Testis (tissue), 3 donors: ENCODE data around the gene SLMAP. TPM values are rescaled to one million over a fixed set of nuclear protein-coding genes. Genes with fewer than 3 reads are reported as not detected.
A peak's percentile ranks its signal among the peaks of the same experiment; 100 is the strongest.

ENCODE experiments used
- DNase-seq: peaks from one replicate; pipeline ENCODE4 v3.0.0-alpha.2; 2019
- H3K27ac ChIP-seq, 2 donors: fragments of 200-600 bp; sonication (generic); one replicate each; pipeline ENCODE4 v1.5.1; 2019
- H3K27me3 ChIP-seq: fragments of 200-600 bp; sonication (generic); one replicate; pipeline ENCODE4 v1.5.1; 2019
- H3K36me3 ChIP-seq: fragments of 200-600 bp; sonication (generic); one replicate; pipeline ENCODE4 v1.5.1; 2017; ENCODE audit warnings: low read depth; ENCODE audit errors: missing control alignments
- H3K4me1 ChIP-seq: fragments of 200-600 bp; sonication (generic); one replicate; pipeline ENCODE4 v1.5.1; 2019
- H3K4me3 ChIP-seq, 2 donors: fragments of 200-600 bp; sonication (generic); one replicate each; pipeline ENCODE4 v1.5.1; 2017 to 2019
- H3K9me3 ChIP-seq: fragments of 200-600 bp; sonication (generic); one replicate; pipeline ENCODE4 v1.5.1; 2017
- CTCF ChIP-seq, 3 experiments: fragments of 450-650 bp in 2 of 3; fragments of 200-600 bp in 1 of 3; sonication (generic) in 1 of 3; IDR thresholded peaks; one replicate each; pipeline ENCODE4 v1.5.1; 2016 to 2019; ENCODE audit warnings: antibody characterized with exemption in 3 of 3, mild to moderate bottlenecking in 2 of 3, moderate library complexity in 1 of 3
- POLR2A ChIP-seq: fragments of 450-650 bp; IDR thresholded peaks from one replicate; pipeline ENCODE4 v1.6.1; 2017; ENCODE audit warnings: antibody characterized with exemption, mild to moderate bottlenecking, moderate library complexity
- WGBS, 2 donors: methylation state at CpG; one replicate each; pipeline ENCODE4 v1.1.5; 2018; 5-methylcytosine and 5-hydroxymethylcytosine counted together
- intact Hi-C: fragments of 100-400 bp; cut with DNase I; formaldehyde crosslinking; loops from one replicate; pipeline ENCODE4 v1.15.1; 2023; ENCODE audit warnings: low total_unique reads
- polyA plus RNA-seq: library from polyadenylated mRNA; stranded (reverse); fragments of 350-450 nt; fragmentation: Illumina TruSeq; extraction: RNeasy Lipid Tissue Mini Kit (QIAGEN cat#74804); gene quantifications from one replicate; pipeline ENCODE4 v1.2.3, GENCODE V29; 2014; ENCODE audit warnings: low read depth, low replicate concordance; ENCODE audit not compliant: insufficient read depth
- total RNA-seq, 2 donors: library from RNA; depleted of rRNA; stranded (reverse); fragments of >200 nt; gene quantifications; one replicate each; pipeline ENCODE4 v1.2.3, GENCODE V29; 2016

The SLMAP gene
- total and polyA plus RNA-seq, 3 donors from 2014 or later = 58.8 to 126 (median 120) TPM

- H3K4me1 ChIP-seq = peaks cover 22% of the 10 kb centered on the region
- no peaks in the 10 kb centered on the region for H3K9me3 ChIP-seq
- no peaks in the 10 kb centered on the region for H3K36me3 ChIP-seq
- peak overlapping the region; percentile 0 to 77 for H3K27ac ChIP-seq
- 27 to 45% methylated on average over 2 of the region's 2 CpGs for WGBS, 2 donors
- no peak overlapping the region for H3K4me3 ChIP-seq
- no peaks in the 10 kb centered on the region for H3K27me3 ChIP-seq
- DNase-seq = no peak
- TF ChIP-seq CTCF (IDR thresholded peaks at IDR 0.05) (no peak), POLR2A (no peak)
- intact Hi-C loops = no loop called here
Observed at GRCh38 chr3:57918123-57918837, 162.2 kb downstream of the SLMAP start.

- no peak for TF ChIP-seq POLR2A
- TF ChIP-seq CTCF (IDR thresholded peaks at IDR 0.05) = no peak
- H3K4me1 ChIP-seq = peaks cover 17% of the 10 kb centered on the region
- H3K36me3 ChIP-seq = no peaks in the 10 kb centered on the region
- H3K27me3 ChIP-seq = no peaks in the 10 kb centered on the region
- no peak overlapping the region for H3K27ac ChIP-seq
- no peaks in the 10 kb centered on the region for H3K9me3 ChIP-seq
- DNase-seq = no peak
- intact Hi-C loops = no loop called here
- no peak overlapping the region for H3K4me3 ChIP-seq
Observed at GRCh38 chr3:57919987-57920386, 163.9 kb downstream of the SLMAP start.

GRCh38 chr3:57923101-57923500, 167.0 kb downstream of the SLMAP start:
- H3K4me3 ChIP-seq = no peak overlapping the region
- DNase-seq = no peak
- no peaks in the 10 kb centered on the region for H3K36me3 ChIP-seq
- intact Hi-C loops = no loop called here
- no peaks in the 10 kb centered on the region for H3K27me3 ChIP-seq
- no peak for TF ChIP-seq CTCF (IDR thresholded peaks at IDR 0.05)
- no peak for TF ChIP-seq POLR2A
- H3K27ac ChIP-seq = no peak overlapping the region
- H3K9me3 ChIP-seq = no peaks in the 10 kb centered on the region
- H3K4me1 ChIP-seq = peaks cover 6% of the 10 kb centered on the region

GRCh38 chr3:57923752-57924151, 167.6 kb downstream of the SLMAP start:
- no peak overlapping the region for H3K4me3 ChIP-seq
- H3K27ac ChIP-seq = no peak overlapping the region
- DNase-seq = no peak
- intact Hi-C loops = no loop called here
- no peaks in the 10 kb centered on the region for H3K36me3 ChIP-seq
- TF ChIP-seq POLR2A (no peak), CTCF (IDR thresholded peaks at IDR 0.05) (no peak)
- WGBS, 2 donors = 94 to 96% methylated on average over 2 of the region's 2 CpGs
- H3K9me3 ChIP-seq = no peaks in the 10 kb centered on the region
- H3K4me1 ChIP-seq = no peaks in the 10 kb centered on the region
- H3K27me3 ChIP-seq = no peaks in the 10 kb centered on the region

GRCh38 chr3:57927166-57927565, 171.1 kb downstream of the SLMAP start:
- 82 to 84% methylated on average over 5 of the region's 5 CpGs for WGBS, 2 donors
- no peaks in the 10 kb centered on the region for H3K36me3 ChIP-seq

More at GRCh38 chr3:57927166-57927565, 171.1 kb downstream of the SLMAP start:
- no peak for DNase-seq
- H3K27me3 ChIP-seq = no peaks in the 10 kb centered on the region
- no peak for TF ChIP-seq CTCF (IDR thresholded peaks at IDR 0.05)
- TF ChIP-seq POLR2A = no peak
- H3K4me1 ChIP-seq = no peaks in the 10 kb centered on the region
- no peak overlapping the region for H3K27ac ChIP-seq
- no peaks in the 10 kb centered on the region for H3K9me3 ChIP-seq
- no peak overlapping the region for H3K4me3 ChIP-seq
- intact Hi-C loops = no loop called here
